ENCODE results near the gene TRAPPC5.

DNA sequence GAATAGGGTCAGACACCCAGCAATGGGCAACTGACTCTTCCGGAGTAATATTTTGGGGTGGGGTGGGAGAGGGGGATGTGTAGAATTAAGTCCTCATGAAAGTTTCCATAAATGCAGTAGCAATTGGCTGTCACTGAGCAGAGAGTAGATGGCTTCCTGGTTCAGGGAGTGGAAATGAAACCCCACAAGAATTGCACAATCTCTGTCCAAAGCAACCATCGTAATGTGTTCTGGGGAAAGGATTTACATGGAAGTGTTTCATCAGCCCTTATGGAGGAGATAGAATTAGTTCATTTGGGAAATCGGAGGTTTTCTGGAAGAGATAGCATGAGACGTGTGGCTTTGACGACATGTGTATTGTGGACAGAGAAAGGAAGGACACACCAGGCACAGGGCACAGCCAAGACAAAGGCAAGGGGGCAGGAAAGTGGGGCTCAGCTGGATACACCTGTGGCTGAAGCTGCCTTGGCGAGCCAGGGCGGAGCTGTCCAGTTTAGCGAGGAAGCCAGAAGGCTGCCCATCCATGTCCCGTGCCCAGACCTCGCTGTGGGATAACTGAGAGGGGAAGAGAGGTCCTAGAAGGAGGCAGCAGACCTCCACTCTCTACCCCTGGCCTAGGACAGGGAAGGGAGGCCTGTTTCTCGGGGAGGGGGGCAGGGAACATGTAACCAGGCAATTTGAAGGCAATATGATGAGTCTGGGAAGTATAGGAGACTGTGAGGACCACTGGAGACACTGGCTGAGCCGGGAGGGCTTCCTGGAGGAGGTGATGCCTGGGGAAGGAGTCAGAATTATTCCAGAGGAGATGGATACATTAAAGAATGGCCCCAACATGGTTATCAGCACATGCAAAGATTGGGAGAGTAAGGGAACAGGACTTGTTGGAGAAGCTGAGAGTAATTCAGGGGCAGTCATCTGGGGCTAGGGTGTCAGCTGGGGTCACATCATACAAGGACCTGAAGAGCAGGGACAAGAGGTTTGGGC lies 53.9 kb downstream of the TRAPPC5 start:
- TF ChIP-seq SUZ12 (IDR thresholded peaks at IDR 0.05) (no peak), ZNF384 (IDR thresholded peaks at IDR 0.05) (no peak), ARNT (IDR thresholded peaks at IDR 0.05) (no peak), FOXA1 (IDR thresholded peaks at IDR 0.05) (no peak), FOXM1 (IDR thresholded peaks at IDR 0.05; ENCODE audit: borderline replicate concordance) (no peak), FOXK2 (IDR thresholded peaks at IDR 0.05) (no peak), L3MBTL2 (conservative IDR thresholded peaks at IDR 0.05) (no peak), BHLHE40 (IDR thresholded peaks at IDR 0.05; ENCODE audit: borderline replicate concordance) (no peak), HDGF (IDR thresholded peaks at IDR 0.05; ENCODE audit: borderline replicate concordance) (no peak)

All from HEK293T (cell line).